ENCODE results near the gene MTHFSD. TPM values are rescaled to one million over a fixed set of nuclear protein-coding genes. Genes with fewer than 3 reads are reported as not detected.

MTHFSD gene
- total RNA-seq, 2 experiments from 2014 or later: 20.7 to 22.5 TPM

GRCh38 chr16:86576591-86577313 lies 21.7 kb upstream of the MTHFSD start:
- Mint-ChIP-seq H3K9me3 (no peaks in the 10 kb centered on the region), H3K27me3 (peaks cover 88% of the 10 kb centered on the region), H3K4me3 (peak overlapping the region; percentile 63), H3K36me3 (no peaks in the 10 kb centered on the region), H3K4me1 (peaks cover 6% of the 10 kb centered on the region), H3K27ac (no peak overlapping the region)
- DNase-seq: no peak

- Mint-ChIP-seq H3K4me1 (peaks cover 6% of the 10 kb centered on the region), H3K27ac (no peak overlapping the region), H3K27me3 (peaks cover 92% of the 10 kb centered on the region), H3K36me3 (no peaks in the 10 kb centered on the region), H3K4me3 (peak overlapping the region; percentile 63), H3K9me3 (no peaks in the 10 kb centered on the region)
- no peak for DNase-seq
These were observed 20.9 kb upstream of the MTHFSD start for GRCh38 chr16:86575754-86576557.

GRCh38 chr16:86575095-86575685 lies 20.2 kb upstream of the MTHFSD start:
- DNase-seq: no peak
- Mint-ChIP-seq H3K9me3 (no peaks in the 10 kb centered on the region), H3K4me3 (no peak overlapping the region), H3K27me3 (peaks cover 91% of the 10 kb centered on the region), H3K4me1 (peaks cover 6% of the 10 kb centered on the region), H3K36me3 (no peaks in the 10 kb centered on the region), H3K27ac (no peak overlapping the region)

- no peaks in the 10 kb centered on the region for H3K9me3 Mint-ChIP-seq
- DNase-seq: no peak
- H3K36me3 Mint-ChIP-seq: no peaks in the 10 kb centered on the region
These were observed 19.6 kb upstream of the MTHFSD start for GRCh38 chr16:86574646-86575045.

GRCh38 chr16:86573646-86574508 lies 18.8 kb upstream of the MTHFSD start:
- Mint-ChIP-seq H3K36me3 (no peaks in the 10 kb centered on the region), H3K27me3 (peaks cover 96% of the 10 kb centered on the region), H3K27ac (no peak overlapping the region), H3K4me3 (no peak overlapping the region), H3K4me1 (peaks cover 6% of the 10 kb centered on the region), H3K9me3 (no peaks in the 10 kb centered on the region)
- no peak for DNase-seq

More at GRCh38 chr16:86574646-86575045, 19.6 kb upstream of the MTHFSD start:
- H3K4me3 Mint-ChIP-seq: no peak overlapping the region
- peaks cover 6% of the 10 kb centered on the region for H3K4me1 Mint-ChIP-seq
- no peak overlapping the region for H3K27ac Mint-ChIP-seq
- peaks cover 91% of the 10 kb centered on the region for H3K27me3 Mint-ChIP-seq

- no peak for DNase-seq
- no peaks in the 10 kb centered on the region for H3K9me3 Mint-ChIP-seq
- H3K36me3 Mint-ChIP-seq: no peaks in the 10 kb centered on the region
- H3K4me3 Mint-ChIP-seq: no peak overlapping the region
- H3K27ac Mint-ChIP-seq: no peak overlapping the region
- peaks cover 6% of the 10 kb centered on the region for H3K4me1 Mint-ChIP-seq
- peaks cover 94% of the 10 kb centered on the region for H3K27me3 Mint-ChIP-seq
These were observed 18.2 kb upstream of the MTHFSD start for GRCh38 chr16:86573215-86573614.

GRCh38 chr16:86572606-86573005 lies 17.6 kb upstream of the MTHFSD start:
- no peak for DNase-seq
- Mint-ChIP-seq H3K27ac (no peak overlapping the region), H3K27me3 (peaks cover 89% of the 10 kb centered on the region), H3K36me3 (no peaks in the 10 kb centered on the region), H3K4me3 (no peak overlapping the region), H3K4me1 (peaks cover 6% of the 10 kb centered on the region), H3K9me3 (no peaks in the 10 kb centered on the region)

- no peak overlapping the region for H3K4me3 Mint-ChIP-seq
- no peaks in the 10 kb centered on the region for H3K36me3 Mint-ChIP-seq
- peaks cover 8% of the 10 kb centered on the region for H3K4me1 Mint-ChIP-seq
- no peaks in the 10 kb centered on the region for H3K9me3 Mint-ChIP-seq
- H3K27ac Mint-ChIP-seq: no peak overlapping the region
- no peak for DNase-seq
- peaks cover 89% of the 10 kb centered on the region for H3K27me3 Mint-ChIP-seq
These were observed 17.0 kb upstream of the MTHFSD start for GRCh38 chr16:86572041-86572521.

- H3K27me3 Mint-ChIP-seq: peaks cover 85% of the 10 kb centered on the region
These were observed 16.5 kb upstream of the MTHFSD start for GRCh38 chr16:86571530-86571915.

GRCh38 chr16:86570558-86571529 lies 15.8 kb upstream of the MTHFSD start:
- Mint-ChIP-seq H3K27me3 (peaks cover 84% of the 10 kb centered on the region), H3K27ac (no peak overlapping the region)

More at GRCh38 chr16:86571530-86571915, 16.5 kb upstream of the MTHFSD start:
- Mint-ChIP-seq H3K36me3 (no peaks in the 10 kb centered on the region), H3K27ac (no peak overlapping the region), H3K9me3 (no peaks in the 10 kb centered on the region), H3K4me1 (peaks cover 5% of the 10 kb centered on the region), H3K4me3 (no peak overlapping the region)
- DNase-seq: no peak

GRCh38 chr16:86569701-86570447 lies 14.8 kb upstream of the MTHFSD start:
- H3K9me3 Mint-ChIP-seq: no peaks in the 10 kb centered on the region
- peaks cover 84% of the 10 kb centered on the region for H3K27me3 Mint-ChIP-seq
- no peaks in the 10 kb centered on the region for H3K36me3 Mint-ChIP-seq
- H3K4me1 Mint-ChIP-seq: peaks cover 5% of the 10 kb centered on the region
- H3K4me3 Mint-ChIP-seq: no peak overlapping the region
- H3K27ac Mint-ChIP-seq: no peak overlapping the region
- no peak for DNase-seq

More at GRCh38 chr16:86570558-86571529, 15.8 kb upstream of the MTHFSD start:
- peaks cover 2% of the 10 kb centered on the region for H3K4me1 Mint-ChIP-seq
- no peaks in the 10 kb centered on the region for H3K9me3 Mint-ChIP-seq
- DNase-seq: no peak
- H3K4me3 Mint-ChIP-seq: no peak overlapping the region
- H3K36me3 Mint-ChIP-seq: no peaks in the 10 kb centered on the region

GRCh38 chr16:86568677-86569623 lies 13.9 kb upstream of the MTHFSD start:
- no peak for DNase-seq
- Mint-ChIP-seq H3K4me3 (no peak overlapping the region), H3K27ac (no peak overlapping the region), H3K36me3 (no peaks in the 10 kb centered on the region), H3K4me1 (peaks cover 6% of the 10 kb centered on the region), H3K27me3 (peaks cover 85% of the 10 kb centered on the region), H3K9me3 (no peaks in the 10 kb centered on the region)

Measured in activated naive CD8-positive, alpha-beta T cell treated with anti-CD3 and anti-CD28 coated beads for 36 hours (primary cell).